ENCODE measurements around the gene SERPINB6.
"Not testable (repeated sequence)": the region's sequence is repeated elsewhere in the genome, so short reads cannot be mapped to it uniquely, and the experiment has no call there.

SERPINB6 gene

DNA sequence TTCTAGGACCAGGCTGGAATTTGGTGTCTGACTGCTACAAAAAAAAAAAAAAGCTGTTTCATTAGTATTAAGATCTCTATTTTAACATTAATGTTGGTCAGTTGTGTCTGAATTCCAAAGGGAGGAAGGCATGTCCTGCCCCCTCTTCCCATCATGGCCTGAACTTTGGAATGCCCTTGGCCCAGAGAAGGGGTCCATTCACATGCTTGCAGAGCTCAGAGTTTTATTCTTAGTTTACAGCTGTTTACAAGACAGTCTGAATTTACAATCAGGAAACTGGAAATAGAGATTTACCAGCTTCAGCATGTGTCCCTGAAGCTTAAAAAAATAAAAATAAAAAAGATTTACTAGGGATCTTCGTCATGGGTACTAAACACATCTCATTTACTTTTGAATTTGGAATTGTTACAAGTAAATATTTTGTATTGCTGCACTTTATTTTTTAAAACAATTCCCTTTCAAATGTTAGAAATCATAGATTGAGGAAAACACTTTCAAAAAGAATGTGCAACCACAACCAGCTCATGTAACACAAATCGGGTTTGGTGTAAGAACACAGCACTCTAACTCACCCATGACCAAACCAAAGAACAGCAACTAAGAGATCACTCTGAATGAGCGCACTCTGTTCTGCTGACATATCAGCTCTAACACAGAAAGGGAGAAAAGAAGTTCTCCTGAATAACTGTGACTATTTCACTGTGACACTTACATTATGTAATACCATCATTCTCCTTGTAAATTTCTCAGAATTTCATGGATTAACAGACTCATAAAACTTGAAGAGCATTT lies 6.6 kb upstream of the SERPINB6 start:
- DNase-seq (ENCODE audit: low read depth) = no peak

DNA sequence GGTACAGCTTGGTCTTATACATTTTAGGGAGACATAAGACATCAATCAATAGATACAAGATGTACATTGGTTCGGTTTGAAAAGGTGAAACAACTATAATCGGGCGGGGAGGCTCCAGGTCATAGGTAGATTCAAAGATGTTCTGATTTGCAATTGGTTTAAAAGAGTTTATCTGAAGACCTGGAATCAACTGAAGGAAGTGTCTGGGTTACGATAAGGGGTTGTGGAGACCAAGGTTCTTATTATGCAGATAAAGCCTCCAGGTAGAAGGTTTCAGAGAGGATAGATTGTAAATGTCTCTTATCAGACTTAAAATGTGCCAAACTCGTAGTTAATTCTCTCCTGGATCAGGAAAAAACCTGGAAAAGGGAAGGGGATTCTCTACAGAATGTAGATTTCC lies 5.9 kb upstream of the SERPINB6 start:
- DNase-seq (ENCODE audit: low read depth) = no peak

DNA sequence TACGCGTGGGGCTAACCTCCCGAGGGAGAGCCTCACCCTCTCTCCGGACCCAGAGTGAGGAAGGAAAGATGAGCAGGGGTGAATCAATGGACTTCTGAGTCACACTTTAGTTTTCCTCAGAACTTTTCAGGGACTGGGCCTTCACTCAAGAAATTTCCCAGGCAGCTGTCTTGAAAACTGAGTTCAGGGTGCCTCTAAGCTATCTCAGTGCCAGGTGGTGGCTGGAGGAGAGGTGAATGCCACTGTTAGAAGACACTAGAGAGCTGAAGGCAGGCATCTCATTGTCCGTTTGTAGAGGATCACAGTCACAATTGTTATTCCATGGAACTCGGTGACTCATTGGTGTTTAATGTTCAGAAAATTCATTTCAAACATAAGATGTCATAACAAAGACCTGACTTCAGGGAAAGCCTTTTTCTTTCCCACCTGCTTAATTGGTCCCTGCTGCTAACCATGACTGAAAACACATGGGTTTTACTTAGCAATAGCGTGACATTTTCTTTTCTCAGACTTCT lies 5.3 kb upstream of the SERPINB6 start:
- no peak for DNase-seq (ENCODE audit: low read depth)

DNA sequence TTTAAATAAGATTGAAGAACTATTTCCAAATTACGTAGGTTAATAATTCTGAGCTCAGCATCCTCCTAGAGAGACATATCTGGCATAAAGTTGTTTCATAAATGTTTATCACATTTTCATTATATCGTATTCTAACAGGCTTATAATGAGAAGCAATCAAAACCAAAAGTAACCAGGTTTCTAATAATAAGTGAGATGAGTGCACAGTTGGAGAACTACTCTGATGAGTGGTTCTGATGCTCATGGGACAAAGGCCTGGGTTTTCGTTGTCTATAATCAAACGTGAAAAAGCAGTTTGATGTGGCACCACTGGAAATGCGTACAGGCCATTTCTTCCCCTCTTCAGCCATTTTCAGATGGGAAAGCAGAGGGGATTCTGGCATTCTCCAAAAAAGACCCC lies 4.7 kb upstream of the SERPINB6 start:
- no peak for DNase-seq (ENCODE audit: low read depth)

DNA sequence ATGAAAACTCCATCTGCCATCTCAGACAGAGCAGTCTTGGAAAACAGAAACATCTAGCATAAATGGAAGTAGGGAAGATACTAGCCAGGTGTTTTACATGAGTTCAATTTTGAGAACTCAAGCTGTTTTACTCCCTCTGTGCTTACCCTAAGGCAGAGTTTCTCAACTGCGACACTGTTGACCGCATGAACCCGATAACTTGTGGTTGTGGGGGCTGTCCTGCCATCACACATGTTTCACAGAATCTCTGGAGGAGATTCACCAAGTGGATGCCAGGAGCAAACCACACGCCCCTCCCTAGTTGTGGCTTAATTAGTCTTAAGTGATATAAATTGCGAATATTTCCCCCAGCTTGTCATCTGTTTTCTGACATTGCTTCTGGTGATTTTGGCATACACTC lies 2.3 kb upstream of the SERPINB6 start:
- no peak for DNase-seq (ENCODE audit: low read depth)

DNA sequence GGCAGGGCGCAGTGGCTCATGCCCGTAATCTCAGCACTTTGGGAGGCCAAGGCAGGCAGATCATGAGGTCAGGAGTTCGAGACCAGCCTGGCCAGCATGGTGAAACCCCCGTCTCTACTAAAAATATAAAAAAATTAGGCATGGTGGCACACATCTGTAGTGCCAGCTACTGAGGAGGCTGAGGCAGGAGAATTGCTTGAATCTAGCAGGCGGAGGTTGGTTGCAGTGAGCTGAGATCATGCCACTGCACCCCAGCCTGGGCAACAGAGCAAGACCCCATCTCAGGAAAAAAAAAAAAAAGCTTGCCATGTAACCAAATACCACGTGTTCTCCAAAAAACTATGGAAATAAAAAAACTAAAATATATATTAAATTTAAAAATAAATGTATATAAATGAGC lies 1.8 kb upstream of the SERPINB6 start:
- not testable (repeated sequence) for DNase-seq (ENCODE audit: low read depth)

DNA sequence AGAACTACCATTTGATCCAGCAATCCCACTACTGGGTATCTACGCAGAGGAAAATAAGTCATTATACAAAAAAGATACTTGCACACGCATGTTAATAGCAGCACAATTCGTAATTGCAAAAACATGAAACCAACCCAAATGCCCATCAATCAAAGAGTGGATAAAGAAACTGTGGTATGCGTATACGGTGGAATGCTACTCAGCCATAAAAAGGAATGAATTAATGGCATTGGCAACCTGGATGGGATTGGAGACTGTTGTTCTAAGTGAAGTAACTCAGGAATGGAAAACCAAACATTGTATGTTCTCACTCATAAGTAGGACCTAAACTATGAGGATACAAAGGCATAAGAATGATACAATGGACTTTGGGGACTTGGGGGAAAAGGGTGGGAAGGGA lies 1.3 kb upstream of the SERPINB6 start:
- DNase-seq (ENCODE audit: low read depth) = not testable (repeated sequence)

DNA sequence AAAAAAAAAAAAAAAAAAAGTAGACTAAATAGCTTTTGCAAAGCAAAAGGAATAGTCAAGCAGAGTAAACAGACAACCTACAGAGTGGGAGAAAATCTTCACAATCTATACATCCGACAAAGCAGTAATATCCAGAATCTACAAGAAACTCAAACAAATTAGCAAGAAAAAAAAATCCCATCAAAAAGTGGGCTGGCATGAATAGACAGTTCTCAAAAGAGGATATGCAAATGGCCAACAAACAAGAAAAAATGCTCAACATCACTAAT lies 786 bp upstream of the SERPINB6 start:
- not testable (repeated sequence) for DNase-seq (ENCODE audit: low read depth)

DNA sequence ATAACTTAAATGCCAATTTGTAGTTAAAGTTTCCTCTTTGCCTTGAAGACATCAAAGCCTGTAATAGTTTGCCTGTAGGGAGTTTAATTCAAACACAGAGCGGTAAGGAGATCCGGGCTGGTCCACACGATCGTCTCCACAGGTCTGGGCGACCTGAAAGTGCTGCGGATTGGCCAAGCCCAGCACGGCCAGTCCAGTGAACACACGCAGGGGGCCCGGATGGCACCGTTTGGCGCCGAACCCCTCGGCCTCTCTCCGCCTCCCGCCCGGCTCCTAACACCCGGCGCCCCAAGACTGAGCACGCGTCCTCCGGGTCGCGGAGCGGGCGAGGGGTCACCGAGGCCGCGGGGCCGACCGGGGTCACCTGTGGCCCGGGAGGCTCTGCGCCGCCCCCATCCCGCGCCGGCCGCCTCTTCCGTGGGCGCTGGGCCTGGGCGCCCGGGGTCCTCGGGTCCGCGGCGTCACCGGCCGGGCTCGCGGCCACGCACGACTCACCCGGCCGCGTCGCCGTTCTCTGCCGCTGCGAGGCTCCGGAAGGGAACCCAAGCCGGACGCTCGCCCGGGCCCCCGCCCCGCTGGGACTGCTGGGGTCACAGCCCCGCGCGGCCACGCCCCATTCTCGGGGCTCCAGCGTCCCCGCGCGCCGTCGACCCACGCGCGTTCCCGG lies 481 bp downstream of the SERPINB6 start:
- DNase-seq (ENCODE audit: low read depth) = no peak

DNA sequence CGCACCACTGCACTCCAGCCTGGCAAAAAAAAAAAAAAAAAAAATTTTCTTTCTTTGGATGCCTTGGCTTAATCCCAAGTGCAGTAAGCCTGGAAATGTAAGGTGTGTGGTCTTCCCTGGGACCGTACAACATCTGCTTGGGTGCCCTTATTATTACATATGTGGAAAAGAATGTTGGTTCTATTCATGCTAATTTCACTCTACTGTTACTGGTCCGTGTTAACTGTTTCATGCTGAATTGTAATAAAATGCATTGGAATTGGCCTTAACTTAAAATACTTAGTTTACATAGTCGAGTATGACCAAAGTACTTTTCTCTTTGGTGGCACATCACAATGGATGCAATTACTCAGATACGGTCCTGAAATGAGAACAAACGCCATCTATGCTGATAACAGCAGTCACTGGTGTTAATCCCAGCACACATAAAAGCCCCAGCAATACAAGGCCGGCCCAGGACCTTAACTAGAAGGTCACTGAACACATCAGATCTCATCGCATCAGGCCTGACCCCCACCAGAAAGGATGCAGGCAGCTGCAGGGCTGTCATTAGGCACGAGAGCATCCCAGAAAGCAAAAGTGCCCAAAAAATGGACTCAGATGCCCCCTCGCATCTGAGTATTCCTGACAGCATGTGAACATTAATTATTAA lies 1.2 kb downstream of the SERPINB6 start:
- DNase-seq (ENCODE audit: low read depth) = no peak

DNA sequence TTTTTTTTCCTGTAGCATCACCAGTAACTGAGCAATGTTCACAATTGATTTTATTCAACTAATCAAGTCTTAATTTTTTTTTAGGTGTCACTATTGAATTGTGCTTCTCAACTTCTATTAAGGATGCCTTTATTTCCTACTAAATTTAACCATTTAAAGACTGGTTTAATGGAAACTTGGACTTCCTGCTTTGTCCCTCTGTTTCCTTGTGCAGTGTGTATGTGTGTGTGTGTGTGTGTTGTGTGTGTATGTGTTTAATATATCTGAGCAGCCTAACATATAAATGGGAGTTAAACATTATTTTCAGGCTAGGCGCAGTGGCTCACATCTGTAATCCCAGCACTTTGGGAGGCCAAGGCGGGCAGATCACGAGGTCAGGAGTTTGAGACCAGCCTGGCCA lies 1.8 kb downstream of the SERPINB6 start:
- DNase-seq (ENCODE audit: low read depth) = no peak

DNA sequence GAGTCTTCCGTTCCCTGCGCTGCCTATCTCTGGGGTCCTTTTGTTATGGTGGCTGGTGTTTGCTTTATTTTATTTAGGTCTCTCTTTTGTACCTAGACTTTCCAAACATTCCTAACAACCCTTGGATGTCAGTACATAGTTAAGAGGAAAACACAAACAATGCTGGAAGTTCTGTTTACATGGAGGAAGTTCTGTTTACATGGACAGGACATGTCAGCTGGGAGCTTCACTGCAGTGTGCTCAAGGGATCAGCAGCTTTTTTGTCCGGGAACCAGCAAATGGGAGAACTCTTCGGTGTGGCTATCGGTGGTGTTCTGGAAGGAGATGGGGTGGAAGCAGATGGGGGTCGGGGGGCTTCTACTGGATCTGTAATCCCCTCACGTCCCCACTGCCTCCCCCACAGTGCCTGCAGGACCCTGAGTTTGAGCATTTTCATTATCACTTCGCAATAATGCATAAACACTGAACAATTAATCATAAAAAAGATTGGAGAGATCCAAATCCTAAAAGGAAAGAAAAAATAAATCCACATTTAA lies 2.7 kb downstream of the SERPINB6 start:
- no peak for DNase-seq (ENCODE audit: low read depth)

DNA sequence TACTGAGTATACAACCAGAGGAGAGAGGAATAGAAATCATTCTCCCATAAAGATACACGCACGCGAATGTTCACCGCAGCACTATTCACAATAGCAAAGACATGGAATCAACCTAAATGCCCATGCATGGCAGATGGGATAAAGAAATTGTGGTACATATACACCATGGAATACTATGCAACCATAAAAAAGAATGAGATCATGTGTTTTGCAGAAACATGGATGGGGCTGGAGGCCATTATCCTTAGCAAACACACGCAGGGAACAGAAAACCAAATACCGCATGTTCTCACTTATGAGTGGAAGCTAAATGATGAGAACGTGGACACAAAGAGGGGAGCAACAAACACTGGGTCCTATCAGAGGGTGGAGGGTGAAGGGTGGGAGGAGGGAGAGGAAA lies 3.4 kb downstream of the SERPINB6 start:
- DNase-seq (ENCODE audit: low read depth) = no peak

DNA sequence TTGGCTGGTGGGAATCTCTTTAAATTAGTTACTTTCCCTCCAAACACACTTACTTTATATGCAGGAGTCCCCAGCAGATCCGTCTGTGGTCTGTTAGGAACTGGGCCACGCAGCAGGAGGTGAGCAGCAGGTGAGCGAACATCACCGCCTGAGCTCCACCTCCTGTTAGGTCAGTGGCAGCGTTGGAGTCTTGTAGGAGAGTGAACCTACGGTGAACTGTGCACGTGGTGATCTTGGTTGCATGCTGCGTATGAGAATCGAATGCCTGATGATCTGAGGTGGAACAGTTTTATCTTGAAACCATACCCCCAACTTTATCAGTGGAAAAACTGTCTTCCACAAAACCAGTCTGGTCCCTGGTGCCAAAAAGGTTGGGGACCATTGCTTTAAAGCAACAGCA lies 5.0 kb downstream of the SERPINB6 start:
- DNase-seq (ENCODE audit: low read depth) = no peak

DNA sequence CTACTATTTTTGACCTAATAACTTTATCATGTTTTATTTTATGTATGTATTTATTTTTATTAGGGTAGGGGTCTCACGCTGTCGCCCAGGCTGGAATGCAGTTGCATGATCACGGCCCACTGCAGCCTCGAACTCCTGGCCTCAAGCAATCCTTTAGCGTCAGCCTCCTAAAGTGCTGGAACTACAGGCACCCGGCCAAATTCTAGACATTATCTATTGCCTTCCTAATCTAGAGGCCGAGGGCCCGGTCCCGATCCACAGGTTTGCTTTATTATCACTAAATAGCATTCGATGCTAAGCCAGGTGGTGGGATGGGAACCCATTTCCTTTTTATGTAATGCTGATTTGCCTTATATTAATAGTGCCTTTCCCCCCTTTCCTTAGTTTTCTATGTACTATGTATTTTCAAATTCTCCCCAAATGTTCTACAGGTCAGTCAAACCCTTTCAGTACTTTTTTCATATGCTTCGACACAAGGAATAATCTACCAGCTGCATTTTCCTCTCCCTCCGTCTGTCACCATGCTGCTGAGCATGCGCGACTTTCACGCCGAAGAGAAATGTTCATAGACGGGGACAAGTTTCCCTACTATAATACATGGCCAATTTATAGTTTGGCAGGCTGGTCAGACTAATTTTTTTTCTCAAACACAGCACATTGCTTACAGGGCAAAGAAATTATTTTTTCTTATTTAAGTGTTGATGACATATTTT lies 6.4 kb downstream of the SERPINB6 start:
- no peak for DNase-seq (ENCODE audit: low read depth)

DNA sequence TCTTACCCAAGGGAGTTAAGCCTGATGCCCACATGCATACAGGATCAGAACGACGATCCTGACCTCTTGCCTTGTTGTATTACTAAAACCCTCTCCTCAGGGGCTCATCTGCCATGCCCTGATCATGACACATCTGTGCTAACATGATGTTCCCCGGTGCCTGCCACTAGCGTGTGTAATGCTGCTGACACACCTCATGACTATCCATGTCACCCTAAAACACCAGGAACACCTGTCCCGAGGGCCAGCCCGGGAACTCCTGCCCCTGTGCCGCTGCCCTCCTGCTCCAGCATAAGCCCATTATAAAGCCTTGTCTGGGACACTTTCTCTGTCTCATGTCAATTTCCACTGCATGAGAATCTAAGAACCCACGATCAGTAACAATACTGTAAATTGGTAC lies 7.6 kb downstream of the SERPINB6 start:
- DNase-seq (ENCODE audit: low read depth) = no peak

DNA sequence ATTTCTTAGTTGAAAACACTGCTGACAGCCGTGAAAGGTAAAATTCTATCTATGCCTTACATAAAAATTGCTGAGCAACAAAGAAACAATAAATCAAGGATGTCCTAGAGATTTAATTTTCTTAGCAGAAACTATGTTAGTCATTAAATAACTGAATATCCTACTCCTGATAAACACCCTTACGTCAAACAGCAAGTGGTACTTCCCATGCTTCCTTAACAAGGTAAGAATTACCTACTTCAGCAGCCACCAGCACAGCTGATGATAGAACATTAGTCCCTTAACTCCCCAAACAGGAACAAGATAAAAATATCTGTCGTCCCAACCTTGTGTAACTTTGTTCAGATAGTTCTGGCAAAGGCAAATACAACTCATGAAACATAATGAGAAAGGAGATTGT lies 8.7 kb downstream of the SERPINB6 start:
- no peak for DNase-seq (ENCODE audit: low read depth)

DNA sequence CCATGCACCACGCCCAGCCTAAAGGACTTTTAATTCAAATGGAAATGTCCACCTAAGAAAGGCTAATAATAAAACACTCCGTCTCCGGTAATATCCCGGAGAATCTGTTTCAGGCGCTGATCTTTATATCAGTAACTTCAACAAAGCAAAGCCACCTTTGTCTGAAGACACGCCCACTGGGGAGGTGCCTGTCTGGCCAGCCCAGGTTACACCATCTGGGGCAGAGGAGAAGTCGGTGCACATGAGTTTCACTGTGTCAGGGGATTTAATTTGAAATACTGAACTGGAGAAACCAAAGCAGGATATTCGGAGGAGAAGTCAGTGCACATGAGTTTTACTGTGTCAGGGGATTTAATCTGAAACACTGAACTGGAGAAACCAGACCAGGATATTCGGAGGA lies 9.4 kb downstream of the SERPINB6 start:
- DNase-seq (ENCODE audit: low read depth) = no peak

DNA sequence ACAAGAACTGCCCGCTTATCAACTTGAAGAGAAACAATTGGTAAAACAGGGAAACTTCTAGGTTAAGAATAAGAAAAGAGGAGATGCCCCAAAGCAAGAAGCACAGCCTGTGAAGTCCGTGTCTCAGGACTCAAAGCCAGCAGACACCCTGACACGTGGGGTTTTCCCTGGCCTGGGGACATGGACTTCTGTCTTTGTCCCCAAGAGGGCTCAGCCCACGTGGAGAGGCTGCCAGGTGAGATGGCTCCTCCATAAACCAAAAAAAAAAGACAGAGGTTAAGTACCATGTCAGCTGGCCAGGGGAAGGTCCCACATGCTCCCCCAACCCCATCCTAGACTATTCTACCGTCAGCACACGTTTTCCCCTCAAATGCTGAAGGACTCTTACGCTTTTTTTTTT lies 9.9 kb downstream of the SERPINB6 start:
- DNase-seq (ENCODE audit: low read depth) = no peak

DNA sequence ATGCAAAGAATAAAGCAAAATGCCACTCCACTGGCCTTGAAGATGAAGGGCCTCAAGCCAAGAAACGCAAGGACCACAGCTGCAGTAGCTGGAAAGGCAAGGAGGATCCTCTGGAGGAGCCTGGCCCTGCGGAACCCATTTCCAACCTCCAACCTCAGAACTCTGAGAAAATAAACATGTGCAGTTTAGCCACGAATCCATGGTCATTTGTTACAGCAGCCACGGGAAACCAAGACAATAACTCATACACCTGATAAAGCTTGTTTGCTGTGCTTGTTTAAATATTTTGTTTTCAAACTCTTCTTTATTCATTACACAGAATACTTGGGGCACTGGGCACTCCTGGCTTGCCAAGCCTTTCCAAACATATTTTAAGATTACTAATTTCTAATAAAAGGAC lies 10.4 kb downstream of the SERPINB6 start:
- no peak for DNase-seq (ENCODE audit: low read depth)

DNA sequence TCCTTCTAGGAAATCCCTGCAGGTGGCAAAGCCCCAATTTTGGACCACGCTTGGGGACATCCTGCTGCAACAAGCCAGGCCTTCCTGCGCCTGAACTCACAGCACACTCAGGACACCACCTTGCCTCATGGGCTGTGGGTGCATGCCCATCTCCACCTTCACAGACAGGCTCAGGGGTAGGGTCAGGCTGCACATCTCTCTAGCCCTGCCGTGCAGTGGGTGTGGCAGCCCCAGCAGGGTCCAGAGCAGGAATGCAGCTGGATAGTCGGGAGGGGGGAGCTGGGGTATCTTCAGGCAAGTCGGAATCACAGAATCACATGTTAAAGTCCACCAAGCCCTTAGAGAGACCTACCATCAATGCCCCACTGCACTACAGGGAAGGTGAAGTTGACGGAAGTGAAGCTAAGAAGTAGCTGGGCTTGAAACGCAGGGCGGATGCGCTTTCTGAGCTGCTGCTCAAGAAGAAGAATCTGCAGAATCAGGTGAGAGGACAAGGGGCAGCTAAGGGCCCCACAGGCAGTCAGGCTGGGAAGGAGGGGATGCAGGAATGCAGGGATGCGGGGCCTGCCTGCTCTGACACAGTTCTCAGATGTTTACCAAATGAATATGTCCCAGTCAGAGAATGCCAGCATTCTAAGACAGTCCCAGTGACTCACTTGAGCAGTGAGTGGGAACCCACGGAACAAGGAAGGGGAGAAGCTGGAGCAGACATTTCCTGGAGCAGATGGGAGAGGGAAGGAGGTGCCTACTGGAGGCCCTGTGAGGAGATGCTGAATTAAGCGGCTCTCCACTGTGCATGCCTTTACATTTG lies 11.3 kb downstream of the SERPINB6 start:
- DNase-seq (ENCODE audit: low read depth) = no peak

DNA sequence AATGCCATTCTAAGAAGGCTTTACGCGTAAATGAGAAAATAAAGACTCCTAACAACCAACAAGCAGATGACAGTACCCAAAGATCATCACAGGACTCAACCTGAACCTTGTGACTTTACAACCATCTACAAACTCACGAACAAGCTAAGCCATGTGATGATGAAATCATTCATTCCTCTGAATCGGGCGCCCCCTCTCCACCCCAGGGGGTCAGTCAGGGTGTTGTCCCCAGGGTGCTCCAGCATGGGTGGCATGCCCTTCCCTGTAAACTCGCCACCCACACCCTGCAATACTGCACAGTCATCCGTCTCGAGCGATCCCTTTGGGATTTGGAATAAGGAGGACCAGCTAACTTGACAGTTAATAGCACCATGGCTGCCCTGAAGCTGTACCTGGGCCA lies 12.6 kb downstream of the SERPINB6 start:
- no peak for DNase-seq (ENCODE audit: low read depth)
